GM23338 (cell line): ENCODE results near the gene MS4A18. TPM values are rescaled to one million over a fixed set of nuclear protein-coding genes. Genes with fewer than 3 reads are reported as not detected.

Experiments
- ATAC-seq: fragments of 200-7000 bp; cut with Tn5 transposase; 3 replicates; pipeline ENCODE4 v1.9.1; 2020
- DNase-seq: peaks from one replicate; pipeline ENCODE4 v3.0.0-alpha.2; 2015; ENCODE audit warnings: low spot score
- H2AFZ ChIP-seq: fragments of 200-600 bp; sonication (generic); 2 replicates; pipeline ENCODE4 v1.8.0; 2016; ENCODE audit warnings: antibody characterized with exemption, mild to moderate bottlenecking, moderate library complexity
- H3F3A ChIP-seq: fragments of 200-600 bp; sonication (generic); replicated peaks from 2 replicates; pipeline ENCODE4 v1.8.0; 2017; ENCODE audit warnings: antibody characterized with exemption, mixed run types, low read depth
- H3K27ac ChIP-seq: fragments of 200-600 bp; sonication (generic); 2 replicates; pipeline ENCODE4 v1.6.1; 2016; ENCODE audit warnings: low read depth
- H3K27me3 ChIP-seq: fragments of 200-600 bp; sonication (generic); 2 replicates; pipeline ENCODE4 v1.8.0; 2016; ENCODE audit warnings: mild to moderate bottlenecking, mixed run types, moderate library complexity; ENCODE audit not compliant: insufficient read depth
- H3K36me3 ChIP-seq: fragments of 200-600 bp; sonication (generic); 2 replicates; pipeline ENCODE4 v1.8.0; 2016; ENCODE audit warnings: mild to moderate bottlenecking; ENCODE audit not compliant: insufficient read depth
- H3K4me1 ChIP-seq: fragments of 200-600 bp; sonication (generic); 2 replicates; pipeline ENCODE4 v1.8.0; 2016; ENCODE audit warnings: mild to moderate bottlenecking, moderate library complexity; ENCODE audit not compliant: insufficient read depth
- H3K4me2 ChIP-seq: fragments of 200-600 bp; sonication (generic); 2 replicates; pipeline ENCODE4 v1.7.1; 2017; ENCODE audit warnings: mixed run types
- H3K4me3 ChIP-seq: fragments of 200-600 bp; sonication (generic); 2 replicates; pipeline ENCODE4 v1.6.1; 2016; ENCODE audit warnings: mixed run types
- H3K79me2 ChIP-seq: fragments of 200-600 bp; sonication (generic); replicated peaks from 2 replicates; pipeline ENCODE4 v1.8.0; 2017; ENCODE audit warnings: mild to moderate bottlenecking; ENCODE audit not compliant: insufficient read depth
- H3K9me2 ChIP-seq: fragments of 200-600 bp; sonication (generic); 2 replicates; pipeline ENCODE4 v1.8.0; 2017; ENCODE audit not compliant: insufficient read depth
- H4K20me1 ChIP-seq: fragments of 200-600 bp; sonication (generic); replicated peaks from 2 replicates; pipeline ENCODE4 v1.8.0; 2017; ENCODE audit warnings: mild to moderate bottlenecking; ENCODE audit not compliant: insufficient read depth
- H3K27ac Mint-ChIP-seq: 2 replicates; pipeline ENCODE4 v1.8.0; 2020; ENCODE audit warnings: inconsistent platforms, mild to moderate bottlenecking, moderate library complexity, mixed read lengths
- H3K27me3 Mint-ChIP-seq: 3 replicates; pipeline ENCODE4 v1.8.0; 2022; ENCODE audit warnings: low read depth, mild to moderate bottlenecking, moderate library complexity, mixed read lengths, inconsistent platforms; ENCODE audit not compliant: insufficient read depth, poor library complexity
- H3K36me3 Mint-ChIP-seq: 3 replicates; pipeline ENCODE4 v1.8.0; 2021; ENCODE audit warnings: low read depth, mild to moderate bottlenecking, inconsistent platforms, moderate library complexity, mixed read lengths
- H3K4me1 Mint-ChIP-seq: 3 replicates; pipeline ENCODE4 v1.8.0; 2020; ENCODE audit warnings: mild to moderate bottlenecking, inconsistent platforms, mixed read lengths
- H3K4me3 Mint-ChIP-seq: 3 replicates; pipeline ENCODE4 v1.8.0; 2021; ENCODE audit warnings: moderate library complexity, mild to moderate bottlenecking, inconsistent platforms, mixed read lengths
- H3K9me3 Mint-ChIP-seq: 3 replicates; pipeline ENCODE4 v1.8.0; 2020; ENCODE audit warnings: moderate library complexity, mild to moderate bottlenecking, inconsistent platforms, mixed read lengths
- CREB1 ChIP-seq: fragments of 250-450 bp; sonication (Bioruptor Pico); IDR thresholded peaks from 2 replicates; pipeline ENCODE4 v1.5.0; 2020; ENCODE audit warnings: low read depth, mild to moderate bottlenecking, moderate library complexity
- EZH2 ChIP-seq: fragments of 200-600 bp; sonication (generic); IDR thresholded peaks from one replicate; pipeline ENCODE4 v1.8.0; 2017; ENCODE audit warnings: antibody characterized with exemption, mild to moderate bottlenecking, low read depth; ENCODE audit not compliant: unreplicated experiment
- EZH2phosphoT487 ChIP-seq: fragments of 200-600 bp; sonication (generic); IDR thresholded peaks from one replicate; pipeline ENCODE4 v1.8.1; 2018; ENCODE audit warnings: antibody characterized with exemption; ENCODE audit not compliant: unreplicated experiment
- JUNB ChIP-seq: IDR thresholded peaks from one replicate; pipeline ENCODE4 v1.6.1; 2016; ENCODE audit warnings: antibody characterized with exemption; ENCODE audit not compliant: unreplicated experiment
- NANOG ChIP-seq: IDR thresholded peaks from 2 replicates; pipeline ENCODE4 v1.6.1; 2016; ENCODE audit warnings: antibody characterized with exemption, borderline replicate concordance
- POLR2AphosphoS5 ChIP-seq: IDR thresholded peaks from 2 replicates; pipeline ENCODE4 v1.6.1; 2016; ENCODE audit warnings: antibody characterized with exemption, low read depth
- STAT1 ChIP-seq: IDR thresholded peaks from one replicate; pipeline ENCODE4 v1.6.1; 2016; ENCODE audit warnings: antibody characterized with exemption; ENCODE audit not compliant: unreplicated experiment
- ZNF114 ChIP-seq: fragments of 250-450 bp; sonication (Bioruptor Pico); IDR thresholded peaks from 2 replicates; pipeline ENCODE4 v1.5.0; 2020; ENCODE audit warnings: mild to moderate bottlenecking, moderate library complexity
- ZNF331 ChIP-seq: fragments of 250-450 bp; sonication (Bioruptor Pico); IDR thresholded peaks from 2 replicates; pipeline ENCODE4 v1.5.0; 2020; ENCODE audit warnings: low read depth, mild to moderate bottlenecking, moderate library complexity
- polyA plus RNA-seq: library from polyadenylated mRNA; unstranded; fragments of >200 nt; fragmentation: Nextera tagmentation; extraction: Ambion mirVana; gene quantifications from 2 replicates; pipeline ENCODE4 v1.2.1, GENCODE V29; 2016
- total RNA-seq: library from RNA; depleted of rRNA; stranded (reverse); fragments of >200 nt; shearing (Covaris generic); gene quantifications from 2 replicates; pipeline ENCODE4 v1.2.3, GENCODE V29; 2014
- TF ChIP-seq, protein P1 (sequence below): IDR thresholded peaks from 2 replicates; pipeline ENCODE4 v1.6.1; 2016; ENCODE audit warnings: antibody characterized with exemption
- TF ChIP-seq, protein P2 (sequence below), 2 experiments: fragments of 200-600 bp in 1 of 2; sonication (generic) in 1 of 2; conservative IDR thresholded peaks; 2 replicates each; pipeline versions ENCODE4 v1.5.1 to v1.6.1; 2016 to 2017; ENCODE audit warnings: antibody characterized with exemption in 2 of 2, low read depth in 2 of 2, mild to moderate bottlenecking in 2 of 2, moderate library complexity in 1 of 2
- TF ChIP-seq, protein P3 (sequence below): IDR thresholded peaks from one replicate; pipeline ENCODE4 v1.6.1; 2018; ENCODE audit warnings: antibody characterized with exemption; ENCODE audit not compliant: unreplicated experiment
- TF ChIP-seq, protein P4 (sequence below): fragments of 250-450 bp; sonication (Bioruptor Pico); IDR thresholded peaks from 2 replicates; pipeline ENCODE4 v1.5.0; 2020; ENCODE audit warnings: mild to moderate bottlenecking, moderate library complexity

The MS4A18 gene
- total and polyA plus RNA-seq, 2 experiments from 2014 or later = not detected

DNA sequence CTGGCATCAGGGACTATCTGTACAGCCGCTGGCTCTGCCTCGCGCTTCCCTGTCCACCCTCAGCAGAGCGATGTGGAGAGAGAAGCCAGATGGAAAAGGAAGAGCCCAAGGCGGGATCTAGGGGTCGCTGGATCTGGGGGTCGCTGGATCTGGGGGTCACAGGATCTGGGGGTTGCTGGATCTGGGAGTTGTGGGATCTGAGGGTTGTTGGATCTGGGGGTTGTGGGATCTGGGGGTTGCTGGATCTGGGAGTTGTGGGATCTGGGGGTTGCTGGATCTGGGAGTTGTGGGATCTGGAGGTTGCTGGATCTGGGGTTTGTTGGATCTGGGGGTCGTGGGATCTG is 58.6 kb downstream of the MS4A18 start:
- no peaks in the 10 kb centered on the region for H3K4me1 ChIP-seq
- Mint-ChIP-seq H3K36me3 (no peaks in the 10 kb centered on the region), H3K4me1 (no peaks in the 10 kb centered on the region), H3K9me3 (no peaks in the 10 kb centered on the region; the same call in 2 of the 3 replicates), H3K27ac (no peak overlapping the region), H3K27me3 (no peaks in the 10 kb centered on the region), H3K4me3 (no peak overlapping the region)
- no peak overlapping the region for H3K4me2 ChIP-seq
- DNase-seq (no peak), ATAC-seq (no peak)
- no peaks in the 10 kb centered on the region for H3K27me3 ChIP-seq
- H3K27ac ChIP-seq = no peak overlapping the region
- H3K9me2 ChIP-seq = peaks cover 4% of the 10 kb centered on the region; the same call in 1 of the 2 replicates
- H3K4me3 ChIP-seq = no peak overlapping the region
- no peaks in the 10 kb centered on the region for H3K79me2 ChIP-seq
- H3K36me3 ChIP-seq = no peaks in the 10 kb centered on the region
- H4K20me1 ChIP-seq = no peaks in the 10 kb centered on the region
- no peak for TF ChIP-seq EZH2phosphoT487
- no peak for TF ChIP-seq ZNF114 (CRISPR knock-in tag)
- TF ChIP-seq, protein P1, sequence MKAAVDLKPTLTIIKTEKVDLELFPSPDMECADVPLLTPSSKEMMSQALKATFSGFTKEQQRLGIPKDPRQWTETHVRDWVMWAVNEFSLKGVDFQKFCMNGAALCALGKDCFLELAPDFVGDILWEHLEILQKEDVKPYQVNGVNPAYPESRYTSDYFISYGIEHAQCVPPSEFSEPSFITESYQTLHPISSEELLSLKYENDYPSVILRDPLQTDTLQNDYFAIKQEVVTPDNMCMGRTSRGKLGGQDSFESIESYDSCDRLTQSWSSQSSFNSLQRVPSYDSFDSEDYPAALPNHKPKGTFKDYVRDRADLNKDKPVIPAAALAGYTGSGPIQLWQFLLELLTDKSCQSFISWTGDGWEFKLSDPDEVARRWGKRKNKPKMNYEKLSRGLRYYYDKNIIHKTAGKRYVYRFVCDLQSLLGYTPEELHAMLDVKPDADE = no peak
- no peak for TF ChIP-seq NANOG
- TF ChIP-seq JUNB = no peak
- no peak for TF ChIP-seq CREB1 (CRISPR knock-in tag)
- TF ChIP-seq POLR2AphosphoS5 = no peak
- TF ChIP-seq ZNF331 = no peak
- TF ChIP-seq EZH2 = no peak
- no peak for TF ChIP-seq STAT1
- TF ChIP-seq, protein P2, sequence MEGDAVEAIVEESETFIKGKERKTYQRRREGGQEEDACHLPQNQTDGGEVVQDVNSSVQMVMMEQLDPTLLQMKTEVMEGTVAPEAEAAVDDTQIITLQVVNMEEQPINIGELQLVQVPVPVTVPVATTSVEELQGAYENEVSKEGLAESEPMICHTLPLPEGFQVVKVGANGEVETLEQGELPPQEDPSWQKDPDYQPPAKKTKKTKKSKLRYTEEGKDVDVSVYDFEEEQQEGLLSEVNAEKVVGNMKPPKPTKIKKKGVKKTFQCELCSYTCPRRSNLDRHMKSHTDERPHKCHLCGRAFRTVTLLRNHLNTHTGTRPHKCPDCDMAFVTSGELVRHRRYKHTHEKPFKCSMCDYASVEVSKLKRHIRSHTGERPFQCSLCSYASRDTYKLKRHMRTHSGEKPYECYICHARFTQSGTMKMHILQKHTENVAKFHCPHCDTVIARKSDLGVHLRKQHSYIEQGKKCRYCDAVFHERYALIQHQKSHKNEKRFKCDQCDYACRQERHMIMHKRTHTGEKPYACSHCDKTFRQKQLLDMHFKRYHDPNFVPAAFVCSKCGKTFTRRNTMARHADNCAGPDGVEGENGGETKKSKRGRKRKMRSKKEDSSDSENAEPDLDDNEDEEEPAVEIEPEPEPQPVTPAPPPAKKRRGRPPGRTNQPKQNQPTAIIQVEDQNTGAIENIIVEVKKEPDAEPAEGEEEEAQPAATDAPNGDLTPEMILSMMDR (conservative IDR thresholded peaks at IDR 0.05; ENCODE audit: low read depth in 2 of 2) = no peak
- TF ChIP-seq, protein P3, sequence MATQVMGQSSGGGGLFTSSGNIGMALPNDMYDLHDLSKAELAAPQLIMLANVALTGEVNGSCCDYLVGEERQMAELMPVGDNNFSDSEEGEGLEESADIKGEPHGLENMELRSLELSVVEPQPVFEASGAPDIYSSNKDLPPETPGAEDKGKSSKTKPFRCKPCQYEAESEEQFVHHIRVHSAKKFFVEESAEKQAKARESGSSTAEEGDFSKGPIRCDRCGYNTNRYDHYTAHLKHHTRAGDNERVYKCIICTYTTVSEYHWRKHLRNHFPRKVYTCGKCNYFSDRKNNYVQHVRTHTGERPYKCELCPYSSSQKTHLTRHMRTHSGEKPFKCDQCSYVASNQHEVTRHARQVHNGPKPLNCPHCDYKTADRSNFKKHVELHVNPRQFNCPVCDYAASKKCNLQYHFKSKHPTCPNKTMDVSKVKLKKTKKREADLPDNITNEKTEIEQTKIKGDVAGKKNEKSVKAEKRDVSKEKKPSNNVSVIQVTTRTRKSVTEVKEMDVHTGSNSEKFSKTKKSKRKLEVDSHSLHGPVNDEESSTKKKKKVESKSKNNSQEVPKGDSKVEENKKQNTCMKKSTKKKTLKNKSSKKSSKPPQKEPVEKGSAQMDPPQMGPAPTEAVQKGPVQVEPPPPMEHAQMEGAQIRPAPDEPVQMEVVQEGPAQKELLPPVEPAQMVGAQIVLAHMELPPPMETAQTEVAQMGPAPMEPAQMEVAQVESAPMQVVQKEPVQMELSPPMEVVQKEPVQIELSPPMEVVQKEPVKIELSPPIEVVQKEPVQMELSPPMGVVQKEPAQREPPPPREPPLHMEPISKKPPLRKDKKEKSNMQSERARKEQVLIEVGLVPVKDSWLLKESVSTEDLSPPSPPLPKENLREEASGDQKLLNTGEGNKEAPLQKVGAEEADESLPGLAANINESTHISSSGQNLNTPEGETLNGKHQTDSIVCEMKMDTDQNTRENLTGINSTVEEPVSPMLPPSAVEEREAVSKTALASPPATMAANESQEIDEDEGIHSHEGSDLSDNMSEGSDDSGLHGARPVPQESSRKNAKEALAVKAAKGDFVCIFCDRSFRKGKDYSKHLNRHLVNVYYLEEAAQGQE = no peak
- TF ChIP-seq, protein P4, sequence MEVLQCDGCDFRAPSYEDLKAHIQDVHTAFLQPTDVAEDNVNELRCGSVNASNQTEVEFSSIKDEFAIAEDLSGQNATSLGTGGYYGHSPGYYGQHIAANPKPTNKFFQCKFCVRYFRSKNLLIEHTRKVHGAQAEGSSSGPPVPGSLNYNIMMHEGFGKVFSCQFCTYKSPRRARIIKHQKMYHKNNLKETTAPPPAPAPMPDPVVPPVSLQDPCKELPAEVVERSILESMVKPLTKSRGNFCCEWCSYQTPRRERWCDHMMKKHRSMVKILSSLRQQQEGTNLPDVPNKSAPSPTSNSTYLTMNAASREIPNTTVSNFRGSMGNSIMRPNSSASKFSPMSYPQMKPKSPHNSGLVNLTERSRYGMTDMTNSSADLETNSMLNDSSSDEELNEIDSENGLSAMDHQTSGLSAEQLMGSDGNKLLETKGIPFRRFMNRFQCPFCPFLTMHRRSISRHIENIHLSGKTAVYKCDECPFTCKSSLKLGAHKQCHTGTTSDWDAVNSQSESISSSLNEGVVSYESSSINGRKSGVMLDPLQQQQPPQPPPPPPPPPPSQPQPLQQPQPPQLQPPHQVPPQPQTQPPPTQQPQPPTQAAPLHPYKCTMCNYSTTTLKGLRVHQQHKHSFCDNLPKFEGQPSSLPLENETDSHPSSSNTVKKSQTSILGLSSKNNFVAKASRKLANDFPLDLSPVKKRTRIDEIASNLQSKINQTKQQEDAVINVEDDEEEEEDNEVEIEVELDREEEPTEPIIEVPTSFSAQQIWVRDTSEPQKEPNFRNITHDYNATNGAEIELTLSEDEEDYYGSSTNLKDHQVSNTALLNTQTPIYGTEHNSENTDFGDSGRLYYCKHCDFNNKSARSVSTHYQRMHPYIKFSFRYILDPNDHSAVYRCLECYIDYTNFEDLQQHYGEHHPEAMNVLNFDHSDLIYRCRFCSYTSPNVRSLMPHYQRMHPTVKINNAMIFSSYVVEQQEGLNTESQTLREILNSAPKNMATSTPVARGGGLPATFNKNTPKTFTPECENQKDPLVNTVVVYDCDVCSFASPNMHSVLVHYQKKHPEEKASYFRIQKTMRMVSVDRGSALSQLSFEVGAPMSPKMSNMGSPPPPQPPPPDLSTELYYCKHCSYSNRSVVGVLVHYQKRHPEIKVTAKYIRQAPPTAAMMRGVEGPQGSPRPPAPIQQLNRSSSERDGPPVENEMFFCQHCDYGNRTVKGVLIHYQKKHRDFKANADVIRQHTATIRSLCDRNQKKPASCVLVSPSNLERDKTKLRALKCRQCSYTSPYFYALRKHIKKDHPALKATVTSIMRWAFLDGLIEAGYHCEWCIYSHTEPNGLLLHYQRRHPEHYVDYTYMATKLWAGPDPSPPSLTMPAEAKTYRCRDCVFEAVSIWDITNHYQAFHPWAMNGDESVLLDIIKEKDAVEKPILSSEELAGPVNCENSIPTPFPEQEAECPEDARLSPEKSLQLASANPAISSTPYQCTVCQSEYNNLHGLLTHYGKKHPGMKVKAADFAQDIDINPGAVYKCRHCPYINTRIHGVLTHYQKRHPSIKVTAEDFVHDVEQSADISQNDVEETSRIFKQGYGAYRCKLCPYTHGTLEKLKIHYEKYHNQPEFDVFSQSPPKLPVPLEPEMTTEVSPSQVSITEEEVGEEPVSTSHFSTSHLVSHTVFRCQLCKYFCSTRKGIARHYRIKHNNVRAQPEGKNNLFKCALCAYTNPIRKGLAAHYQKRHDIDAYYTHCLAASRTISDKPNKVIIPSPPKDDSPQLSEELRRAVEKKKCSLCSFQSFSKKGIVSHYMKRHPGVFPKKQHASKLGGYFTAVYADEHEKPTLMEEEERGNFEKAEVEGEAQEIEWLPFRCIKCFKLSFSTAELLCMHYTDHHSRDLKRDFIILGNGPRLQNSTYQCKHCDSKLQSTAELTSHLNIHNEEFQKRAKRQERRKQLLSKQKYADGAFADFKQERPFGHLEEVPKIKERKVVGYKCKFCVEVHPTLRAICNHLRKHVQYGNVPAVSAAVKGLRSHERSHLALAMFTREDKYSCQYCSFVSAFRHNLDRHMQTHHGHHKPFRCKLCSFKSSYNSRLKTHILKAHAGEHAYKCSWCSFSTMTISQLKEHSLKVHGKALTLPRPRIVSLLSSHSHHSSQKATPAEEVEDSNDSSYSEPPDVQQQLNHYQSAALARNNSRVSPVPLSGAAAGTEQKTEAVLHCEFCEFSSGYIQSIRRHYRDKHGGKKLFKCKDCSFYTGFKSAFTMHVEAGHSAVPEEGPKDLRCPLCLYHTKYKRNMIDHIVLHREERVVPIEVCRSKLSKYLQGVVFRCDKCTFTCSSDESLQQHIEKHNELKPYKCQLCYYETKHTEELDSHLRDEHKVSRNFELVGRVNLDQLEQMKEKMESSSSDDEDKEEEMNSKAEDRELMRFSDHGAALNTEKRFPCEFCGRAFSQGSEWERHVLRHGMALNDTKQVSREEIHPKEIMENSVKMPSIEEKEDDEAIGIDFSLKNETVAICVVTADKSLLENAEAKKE (CRISPR knock-in tag) = no peak
- H3F3A ChIP-seq = no peaks in the 10 kb centered on the region
- no peak overlapping the region for H2AFZ ChIP-seq
